VCaP (cell line): ENCODE measurements around the gene SEC14L1.

ENCODE experiments used
- H3K27ac ChIP-seq: fragments of 450-650 bp; 2 replicates; pipeline ENCODE4 v1.5.1; 2017
- TF ChIP-seq, protein P1 (sequence below): fragments of 450-650 bp; conservative IDR thresholded peaks from 2 replicates; pipeline ENCODE4 v1.5.1; 2017; ENCODE audit warnings: mild to moderate bottlenecking, moderate library complexity

SEC14L1 gene

GRCh38 chr17:77193653-77194052, 52.9 kb downstream of the SEC14L1 start:
- TF ChIP-seq, protein P1, sequence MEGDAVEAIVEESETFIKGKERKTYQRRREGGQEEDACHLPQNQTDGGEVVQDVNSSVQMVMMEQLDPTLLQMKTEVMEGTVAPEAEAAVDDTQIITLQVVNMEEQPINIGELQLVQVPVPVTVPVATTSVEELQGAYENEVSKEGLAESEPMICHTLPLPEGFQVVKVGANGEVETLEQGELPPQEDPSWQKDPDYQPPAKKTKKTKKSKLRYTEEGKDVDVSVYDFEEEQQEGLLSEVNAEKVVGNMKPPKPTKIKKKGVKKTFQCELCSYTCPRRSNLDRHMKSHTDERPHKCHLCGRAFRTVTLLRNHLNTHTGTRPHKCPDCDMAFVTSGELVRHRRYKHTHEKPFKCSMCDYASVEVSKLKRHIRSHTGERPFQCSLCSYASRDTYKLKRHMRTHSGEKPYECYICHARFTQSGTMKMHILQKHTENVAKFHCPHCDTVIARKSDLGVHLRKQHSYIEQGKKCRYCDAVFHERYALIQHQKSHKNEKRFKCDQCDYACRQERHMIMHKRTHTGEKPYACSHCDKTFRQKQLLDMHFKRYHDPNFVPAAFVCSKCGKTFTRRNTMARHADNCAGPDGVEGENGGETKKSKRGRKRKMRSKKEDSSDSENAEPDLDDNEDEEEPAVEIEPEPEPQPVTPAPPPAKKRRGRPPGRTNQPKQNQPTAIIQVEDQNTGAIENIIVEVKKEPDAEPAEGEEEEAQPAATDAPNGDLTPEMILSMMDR: no peak
- H3K27ac ChIP-seq: no peak overlapping the region

GRCh38 chr17:77194179-77194578, 53.4 kb downstream of the SEC14L1 start:
- H3K27ac ChIP-seq: no peak overlapping the region
- TF ChIP-seq, protein P1: no peak

DNA sequence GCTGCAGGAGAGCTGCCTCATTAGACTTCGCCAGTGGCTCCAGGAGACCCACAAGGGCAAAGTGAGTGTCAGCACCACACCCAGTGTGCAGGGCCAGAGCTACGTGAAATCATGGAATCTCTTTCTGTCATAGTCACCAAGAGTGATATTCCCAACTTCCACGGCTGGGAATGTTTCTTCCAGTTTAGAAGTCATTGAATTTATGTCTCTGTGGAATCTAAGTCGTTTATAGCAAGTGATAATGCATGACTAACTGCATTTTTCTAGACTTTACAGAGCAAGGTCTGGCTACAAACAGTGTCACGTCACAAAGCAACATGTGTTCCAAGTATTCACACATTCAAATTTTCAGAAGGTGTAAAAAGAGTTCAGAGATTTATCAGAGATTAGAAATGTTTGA, 55.5 kb downstream of the SEC14L1 start:
- no peak overlapping the region for H3K27ac ChIP-seq
- TF ChIP-seq, protein P1: no peak

DNA sequence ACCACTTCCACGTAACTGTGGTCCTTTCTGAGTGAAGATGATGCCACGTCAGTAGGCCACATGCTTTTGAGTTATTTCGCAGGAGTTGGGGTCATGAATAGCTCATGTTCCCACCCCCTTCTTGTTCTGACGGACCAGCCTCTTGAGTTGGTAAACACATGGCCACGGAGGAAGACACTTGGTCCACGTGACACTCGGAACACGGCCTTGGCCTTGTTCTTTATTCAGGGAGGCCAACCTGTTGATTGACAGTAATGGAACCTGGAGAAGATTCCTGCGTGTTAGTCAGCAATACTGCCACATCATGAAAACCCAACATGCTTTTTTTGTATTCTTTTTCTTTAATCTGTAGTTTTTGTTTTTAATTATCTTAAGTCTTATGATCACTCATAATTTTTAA, 56.3 kb downstream of the SEC14L1 start:
- no peak overlapping the region for H3K27ac ChIP-seq
- TF ChIP-seq, protein P1: no peak

- TF ChIP-seq, protein P1: no peak
- H3K27ac ChIP-seq: no peak overlapping the region
Observed at GRCh38 chr17:77200711-77201110, 59.9 kb downstream of the SEC14L1 start.

GRCh38 chr17:77203436-77203835, 62.7 kb downstream of the SEC14L1 start:
- TF ChIP-seq, protein P1: no peak
- H3K27ac ChIP-seq: no peak overlapping the region

- TF ChIP-seq, protein P1: no peak
- no peak overlapping the region for H3K27ac ChIP-seq
Observed at GRCh38 chr17:77203846-77204245, 63.1 kb downstream of the SEC14L1 start.

DNA sequence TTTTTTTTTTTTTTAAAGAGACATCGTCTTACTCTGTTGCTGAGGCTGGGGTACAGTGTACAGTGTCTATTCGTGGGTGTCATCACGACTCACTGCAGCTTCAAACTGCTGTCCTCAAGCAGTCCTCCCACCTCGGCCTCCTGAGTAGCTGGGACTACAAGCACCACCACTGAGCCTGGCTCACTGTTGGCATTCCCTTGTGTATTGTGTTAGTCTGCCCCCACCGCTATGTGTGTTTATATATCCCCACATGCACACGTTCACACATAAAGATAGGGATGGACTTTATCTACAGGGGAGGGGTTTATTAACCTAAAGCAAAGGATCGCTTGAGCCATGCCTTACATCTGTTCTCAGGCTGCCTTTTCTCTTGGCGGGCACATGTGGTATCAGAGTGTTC, 63.8 kb downstream of the SEC14L1 start:
- H3K27ac ChIP-seq: no peak overlapping the region
- TF ChIP-seq, protein P1: no peak
